Prostate gland (tissue), 2 donors: Measurements from ENCODE around the gene TJP3. TPM values are rescaled to one million over a fixed set of nuclear protein-coding genes. Genes with fewer than 3 reads are reported as not detected.

ENCODE experiments used
- DNase-seq: peaks from one replicate; pipeline ENCODE4 v3.0.0-alpha.2; 2019; ENCODE audit warnings: low spot score
- H3K27ac ChIP-seq, 2 donors: fragments of 200-600 bp; sonication (generic); 2 replicates each; pipeline ENCODE4 v1.5.1; 2017 to 2019
- H3K27me3 ChIP-seq: fragments of 200-600 bp; sonication (generic); replicated peaks from 2 replicates; pipeline ENCODE4 v1.5.1; 2019; ENCODE audit not compliant: insufficient read depth
- H3K36me3 ChIP-seq, 2 donors: fragments of 200-600 bp; sonication (generic); 1 replicate in 1 of 2; 2 replicates in 1 of 2; pipeline versions ENCODE4 v1.5.1 to v1.8.1; 2017 to 2019
- H3K4me1 ChIP-seq: fragments of 200-600 bp; sonication (generic); replicated peaks from 2 replicates; pipeline ENCODE4 v1.5.1; 2019
- H3K4me3 ChIP-seq, 2 donors: fragments of 200-600 bp; sonication (generic); 2 replicates each; pipeline ENCODE4 v1.5.1; 2017 to 2019
- H3K9me3 ChIP-seq: fragments of 200-600 bp; sonication (generic); 2 replicates; pipeline ENCODE4 v1.5.1; 2017
- POLR2A ChIP-seq: fragments of 450-650 bp; IDR thresholded peaks from one replicate; pipeline ENCODE4 v1.6.1; 2016; ENCODE audit warnings: antibody characterized with exemption, mild to moderate bottlenecking
- POLR2AphosphoS5 ChIP-seq: sonication (generic); formaldehyde crosslinking; IDR thresholded peaks from one replicate; pipeline ENCODE4 v1.6.1; 2017; ENCODE audit warnings: antibody characterized with exemption
- WGBS: methylation state at CpG from one replicate; pipeline ENCODE4 v1.1.5; 2018; 5-methylcytosine and 5-hydroxymethylcytosine counted together
- intact Hi-C: fragments of 100-400 bp; cut with DNase I; formaldehyde crosslinking; loops from one replicate; pipeline ENCODE4 v1.14.2; 2022
- total RNA-seq, 2 donors: library from RNA; depleted of rRNA; stranded (reverse); fragments of >200 nt; gene quantifications; one replicate each; pipeline ENCODE4 v1.1.0, GENCODE V29; 2016
- TF ChIP-seq, protein P1 (sequence below), 4 experiments: fragments of 200-600 bp in 2 of 4; fragments of 450-650 bp in 2 of 4; sonication (generic) in 2 of 4; IDR thresholded peaks; 1 replicate in 3 of 4; 2 replicates in 1 of 4; pipeline ENCODE4 v1.5.1; 2016 to 2019; ENCODE audit warnings: antibody characterized with exemption in 4 of 4, mild to moderate bottlenecking in 2 of 4, moderate library complexity in 2 of 4

Gene TJP3
- total RNA-seq, 2 donors from 2014 or later: 14.6 to 17.8 TPM

DNA sequence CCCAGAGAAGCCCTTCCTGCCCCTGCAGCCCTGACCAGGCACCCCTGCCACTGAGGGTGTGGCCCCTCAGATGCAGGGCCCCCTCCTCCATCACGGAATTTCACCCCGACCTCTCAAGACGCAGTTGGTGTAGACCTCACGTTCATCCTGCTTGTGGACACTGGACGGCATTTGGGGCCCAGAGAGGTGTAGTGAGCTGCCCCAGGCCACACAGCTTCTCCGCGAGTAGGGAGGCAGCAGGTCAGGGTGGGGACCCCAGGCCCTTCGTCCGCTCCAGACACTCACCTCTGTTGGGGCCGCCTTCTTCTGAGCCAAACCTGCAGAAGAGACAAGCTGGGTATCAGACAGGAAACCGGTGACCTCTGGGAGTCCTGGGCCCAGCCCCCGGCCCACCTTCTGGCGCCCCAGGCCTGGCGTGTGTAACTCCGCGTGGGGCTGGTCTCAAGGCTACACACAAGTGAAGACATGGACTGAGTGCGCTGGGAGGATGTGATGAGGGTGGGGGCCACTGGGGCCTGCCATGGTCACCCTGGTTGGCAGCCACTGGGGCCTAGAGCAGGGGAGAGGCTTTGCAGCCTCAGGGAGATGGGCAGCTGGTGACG lies 41.0 kb upstream of the TJP3 start:
- WGBS: 85% methylated on average over 18 of the region's 18 CpGs
- H3K9me3 ChIP-seq: no peaks in the 10 kb centered on the region
- H3K4me1 ChIP-seq: no peaks in the 10 kb centered on the region
- no peak for DNase-seq
- H3K36me3 ChIP-seq: no peaks in the 10 kb centered on the region
- TF ChIP-seq POLR2A (no peak), POLR2AphosphoS5 (no peak)
- TF ChIP-seq, protein P1, sequence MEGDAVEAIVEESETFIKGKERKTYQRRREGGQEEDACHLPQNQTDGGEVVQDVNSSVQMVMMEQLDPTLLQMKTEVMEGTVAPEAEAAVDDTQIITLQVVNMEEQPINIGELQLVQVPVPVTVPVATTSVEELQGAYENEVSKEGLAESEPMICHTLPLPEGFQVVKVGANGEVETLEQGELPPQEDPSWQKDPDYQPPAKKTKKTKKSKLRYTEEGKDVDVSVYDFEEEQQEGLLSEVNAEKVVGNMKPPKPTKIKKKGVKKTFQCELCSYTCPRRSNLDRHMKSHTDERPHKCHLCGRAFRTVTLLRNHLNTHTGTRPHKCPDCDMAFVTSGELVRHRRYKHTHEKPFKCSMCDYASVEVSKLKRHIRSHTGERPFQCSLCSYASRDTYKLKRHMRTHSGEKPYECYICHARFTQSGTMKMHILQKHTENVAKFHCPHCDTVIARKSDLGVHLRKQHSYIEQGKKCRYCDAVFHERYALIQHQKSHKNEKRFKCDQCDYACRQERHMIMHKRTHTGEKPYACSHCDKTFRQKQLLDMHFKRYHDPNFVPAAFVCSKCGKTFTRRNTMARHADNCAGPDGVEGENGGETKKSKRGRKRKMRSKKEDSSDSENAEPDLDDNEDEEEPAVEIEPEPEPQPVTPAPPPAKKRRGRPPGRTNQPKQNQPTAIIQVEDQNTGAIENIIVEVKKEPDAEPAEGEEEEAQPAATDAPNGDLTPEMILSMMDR (IDR thresholded peaks at IDR 0.05): no peak
- intact Hi-C loops: no loop called here
- H3K27ac ChIP-seq: peak overlapping the region; percentile 86 to 96
- no peak overlapping the region for H3K4me3 ChIP-seq
- H3K27me3 ChIP-seq: no peaks in the 10 kb centered on the region

DNA sequence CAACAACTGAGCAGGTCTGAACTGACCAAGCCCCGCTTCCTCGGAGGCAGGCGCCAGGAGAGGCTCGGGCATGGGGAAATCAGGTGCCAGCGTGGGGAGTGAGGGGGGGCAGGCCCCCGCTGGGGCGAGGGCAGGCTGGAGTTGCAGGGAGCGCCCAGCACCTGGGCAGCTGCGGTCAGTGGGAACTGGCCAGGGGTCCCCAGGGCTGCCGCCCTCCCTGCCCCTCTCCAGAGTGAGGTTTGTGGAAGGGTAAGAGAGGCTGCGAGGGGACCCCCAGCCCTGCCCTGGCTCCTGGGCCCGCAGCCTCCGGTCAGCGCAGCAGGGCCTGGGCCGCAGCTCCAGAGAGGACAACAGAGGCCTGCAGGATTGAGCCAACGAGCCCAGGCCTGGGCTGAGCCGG lies 40.4 kb upstream of the TJP3 start:
- Histone ChIP-seq H3K4me3 (no peak overlapping the region), H3K27me3 (no peaks in the 10 kb centered on the region), H3K9me3 (no peaks in the 10 kb centered on the region), H3K4me1 (no peaks in the 10 kb centered on the region), H3K27ac (peak overlapping the region; percentile 86 to 96), H3K36me3 (no peaks in the 10 kb centered on the region)
- intact Hi-C loops: no loop called here
- DNase-seq: no peak
- 75% methylated on average over 17 of the region's 17 CpGs for WGBS
- TF ChIP-seq POLR2AphosphoS5 (no peak), POLR2A (no peak)
- TF ChIP-seq, protein P1 (IDR thresholded peaks at IDR 0.05): no peak

DNA sequence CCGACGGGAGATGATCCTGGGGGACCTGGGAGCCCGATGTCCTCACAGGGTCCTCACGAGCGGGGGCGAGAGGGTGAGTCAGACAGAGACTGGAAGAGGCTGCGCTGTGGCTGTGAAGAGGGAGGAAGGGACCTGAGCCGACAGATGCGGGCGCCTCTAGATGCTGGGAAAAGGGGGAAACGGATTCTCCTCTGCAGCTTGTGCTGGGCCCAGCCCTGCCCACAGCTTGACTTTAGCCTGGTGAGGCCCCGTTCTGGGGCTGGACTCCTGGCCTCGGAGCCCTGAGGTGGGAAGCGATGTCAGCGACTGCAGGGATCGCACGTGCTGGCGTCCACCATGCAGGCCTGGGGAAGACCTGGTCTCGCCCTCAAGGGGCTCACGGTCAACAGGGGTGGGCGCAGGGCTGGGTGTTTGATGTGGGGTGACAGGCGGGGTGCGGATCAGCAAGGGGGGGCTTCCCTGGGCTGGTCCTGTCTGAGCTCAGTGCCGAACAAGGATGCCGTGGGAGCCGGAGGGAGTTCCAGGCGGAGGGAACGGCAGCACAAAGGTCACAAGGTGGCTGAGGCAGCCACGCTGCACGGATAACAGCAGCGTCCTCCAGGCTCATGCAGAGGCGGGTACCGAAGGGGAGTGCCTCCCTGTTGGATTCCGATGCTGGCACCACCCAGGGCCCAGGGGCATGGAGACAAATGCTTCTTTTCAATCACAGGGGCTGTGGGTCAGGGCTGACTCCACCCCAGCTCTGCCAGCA lies 39.7 kb upstream of the TJP3 start:
- no peaks in the 10 kb centered on the region for H3K36me3 ChIP-seq
- intact Hi-C loops: loop anchor here (1.0 kb wide), 1 partner anchor 30 kb away; no protein-coding TSS in a partner anchor
- TF ChIP-seq POLR2A: no peak
- peak overlapping the region; percentile 86 to 96 for H3K27ac ChIP-seq
- no peaks in the 10 kb centered on the region for H3K9me3 ChIP-seq
- no peak overlapping the region for H3K4me3 ChIP-seq
- DNase-seq: no peak
- no peaks in the 10 kb centered on the region for H3K4me1 ChIP-seq
- H3K27me3 ChIP-seq: no peaks in the 10 kb centered on the region
- whole genome bisulfite sequencing: 53% methylated on average over 34 of the region's 34 CpGs

DNA sequence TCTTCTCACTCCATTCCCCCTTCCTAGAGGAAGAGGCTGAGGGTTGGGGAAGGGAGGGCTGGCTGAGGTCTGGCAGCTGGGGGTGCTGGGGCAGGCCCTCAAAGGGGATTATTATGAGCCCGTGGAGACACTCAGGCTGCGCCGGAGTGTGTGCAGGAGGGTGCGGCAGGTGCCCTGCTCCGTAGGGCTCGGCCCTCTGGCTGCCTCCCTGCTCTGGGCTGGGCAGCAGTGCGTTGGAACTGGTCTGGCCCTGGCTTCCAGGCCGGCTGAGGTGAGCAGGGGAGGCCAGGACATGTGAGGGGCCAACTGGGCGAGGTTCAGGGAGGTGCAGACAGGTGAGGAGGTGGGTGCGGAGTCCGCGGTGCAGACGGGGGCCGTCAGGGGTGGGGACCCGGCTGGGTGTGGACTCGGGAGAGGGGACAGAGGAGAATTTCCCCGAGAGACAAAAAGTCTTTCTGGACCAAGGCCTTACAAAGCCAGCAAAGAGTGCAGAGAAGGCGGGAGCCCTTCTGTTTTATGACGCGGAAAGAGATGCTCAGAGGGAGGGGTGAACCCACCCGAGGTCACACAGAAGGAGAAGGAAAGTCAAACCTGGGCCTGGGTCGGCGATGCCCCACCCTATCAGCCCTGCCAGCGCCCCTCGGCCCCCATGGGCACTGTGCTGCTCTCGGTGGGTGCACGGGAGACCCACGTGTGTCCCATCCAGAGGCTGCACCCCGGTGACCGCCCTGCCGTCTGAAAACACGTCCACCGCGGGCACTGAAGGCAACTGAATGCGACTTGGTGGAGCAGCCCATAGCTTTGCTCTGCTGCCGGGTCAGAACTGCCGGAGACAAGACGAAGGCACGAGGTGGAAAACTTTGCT lies 38.9 kb upstream of the TJP3 start:
- 46% methylated on average over 39 of the region's 39 CpGs for WGBS
- Histone ChIP-seq H3K4me1 (no peaks in the 10 kb centered on the region), H3K9me3 (no peaks in the 10 kb centered on the region), H3K4me3 (no peak overlapping the region), H3K36me3 (no peaks in the 10 kb centered on the region), H3K27me3 (no peaks in the 10 kb centered on the region), H3K27ac (peak overlapping the region; percentile 86 to 96)
- TF ChIP-seq POLR2A: no peak
- TF ChIP-seq, protein P1 (IDR thresholded peaks at IDR 0.05): no peak
- TF ChIP-seq POLR2AphosphoS5: no peak
- DNase-seq: no peak
- intact Hi-C loops: loop anchor here (1.0 kb wide), 1 partner anchor 29 kb away; no protein-coding TSS in a partner anchor
